HepG2 (cell line): ENCODE data around the gene GPSM1. TPM values are rescaled to one million over a fixed set of nuclear protein-coding genes. Genes with fewer than 3 reads are reported as not detected.
A peak's percentile ranks its signal among the peaks of the same experiment; 100 is the strongest.

Source experiments
- AGO1 ChIP-seq: fragments of 200-400 bp; formaldehyde crosslinking; IDR thresholded peaks from 2 replicates; pipeline ENCODE4 v1.6.1; 2017; ENCODE audit warnings: mild to moderate bottlenecking, low read depth, low read length, moderate library complexity; ENCODE audit not compliant: poor library complexity, severe bottlenecking
- ATF6 ChIP-seq: sonication (generic); formaldehyde crosslinking; conservative IDR thresholded peaks from 2 replicates; pipeline ENCODE4 v1.4.0; 2020; ENCODE audit warnings: missing genetic modification reagents
- ATF7 ChIP-seq, 2 experiments: fragments of 450-650 bp in 1 of 2; sonication (generic) in 1 of 2; formaldehyde crosslinking in 1 of 2; IDR thresholded peaks; 2 replicates each; pipeline versions ENCODE4 v1.4.0 to v1.6.1; 2016 to 2020; ENCODE audit warnings: antibody characterized with exemption in 1 of 2, mild to moderate bottlenecking in 1 of 2, missing genetic modification reagents in 1 of 2
- CHD2 ChIP-seq: IDR thresholded peaks from 2 replicates; pipeline ENCODE4 v1.6.1; 2011; ENCODE audit warnings: low read depth, low read length, improper control_type of control experiment
- DDIT3 ChIP-seq: sonication (generic); formaldehyde crosslinking; IDR thresholded peaks from 2 replicates; pipeline ENCODE4 v1.4.0; 2020; ENCODE audit warnings: mild to moderate bottlenecking, missing genetic modification reagents
- FOXJ3 ChIP-seq: sonication (generic); formaldehyde crosslinking; IDR thresholded peaks from 2 replicates; pipeline ENCODE4 v1.4.0; 2020; ENCODE audit warnings: missing genetic modification reagents, mild to moderate bottlenecking, borderline replicate concordance
- FOXK1 ChIP-seq: sonication (generic); formaldehyde crosslinking; IDR thresholded peaks from 2 replicates; pipeline ENCODE4 v1.4.0; 2020; ENCODE audit warnings: low read depth, missing genetic modification reagents, borderline replicate concordance
- HNF1B ChIP-seq: sonication (generic); formaldehyde crosslinking; IDR thresholded peaks from 2 replicates; pipeline ENCODE4 v1.5.1; 2020; ENCODE audit warnings: mild to moderate bottlenecking, moderate library complexity, missing genetic modification reagents
- IKZF5 ChIP-seq: IDR thresholded peaks from 2 replicates; pipeline ENCODE4 v1.6.1; 2018; ENCODE audit warnings: missing genetic modification reagents, mild to moderate bottlenecking, missing compliant biosample characterization
- KDM6A ChIP-seq: IDR thresholded peaks from 2 replicates; pipeline ENCODE4 v1.6.1; 2016; ENCODE audit warnings: low read depth
- MAFF ChIP-seq: IDR thresholded peaks from 2 replicates; pipeline ENCODE4 v1.6.1; 2011; ENCODE audit warnings: low read depth, low read length, improper control_type of control experiment
- MED8 ChIP-seq: sonication (generic); formaldehyde crosslinking; IDR thresholded peaks from 2 replicates; pipeline ENCODE4 v1.8.1; 2023; ENCODE audit warnings: mild to moderate bottlenecking, missing genetic modification reagents; ENCODE audit not compliant: insufficient replicate concordance
- MXI1 ChIP-seq: IDR thresholded peaks from 3 replicates; pipeline ENCODE4 v1.6.1; 2012; ENCODE audit warnings: low read depth, low read length, inconsistent platforms, borderline replicate concordance
- RBAK ChIP-seq: sonication (generic); formaldehyde crosslinking; IDR thresholded peaks from 2 replicates; pipeline ENCODE4 v1.5.1; 2020; ENCODE audit warnings: mild to moderate bottlenecking, missing genetic modification reagents
- RNF2 ChIP-seq: fragments of 450-650 bp; conservative IDR thresholded peaks from 2 replicates; pipeline ENCODE4 v1.6.1; 2016; ENCODE audit warnings: low read depth
- RXRA ChIP-seq: sonication (generic); formaldehyde crosslinking; IDR thresholded peaks from 2 replicates; pipeline ENCODE4 v1.5.1; 2020; ENCODE audit warnings: missing genetic modification reagents
- TEAD2 ChIP-seq: sonication (generic); formaldehyde crosslinking; IDR thresholded peaks from 2 replicates; pipeline ENCODE4 v1.9.0; 2021; ENCODE audit warnings: missing genetic modification reagents
- TFE3 ChIP-seq: IDR thresholded peaks from 2 replicates; pipeline ENCODE4 v1.6.1; 2016
- ZFX ChIP-seq: sonication (generic); formaldehyde crosslinking; IDR thresholded peaks from 2 replicates; pipeline ENCODE4 v1.4.0; 2020; ENCODE audit warnings: mild to moderate bottlenecking, low read depth, missing genetic modification reagents, moderate library complexity
- ZNF143 ChIP-seq: sonication (generic); formaldehyde crosslinking; IDR thresholded peaks from 2 replicates; pipeline ENCODE4 v1.4.0; 2020; ENCODE audit warnings: missing genetic modification reagents
- ZNF501 ChIP-seq: sonication (generic); formaldehyde crosslinking; IDR thresholded peaks from 2 replicates; pipeline ENCODE4 v1.5.1; 2020; ENCODE audit warnings: mild to moderate bottlenecking, moderate library complexity, missing genetic modification reagents
- ZNF562 ChIP-seq: sonication (generic); formaldehyde crosslinking; IDR thresholded peaks from 2 replicates; pipeline ENCODE4 v1.8.0; 2022; ENCODE audit warnings: missing genetic modification reagents, borderline replicate concordance
- ZNF766 ChIP-seq: sonication (generic); formaldehyde crosslinking; IDR thresholded peaks from 2 replicates; pipeline ENCODE4 v1.5.0; 2020; ENCODE audit warnings: missing genetic modification reagents, borderline replicate concordance
- polyA plus RNA-seq, 8 experiments: library from polyadenylated mRNA; depleted of rRNA in 3 of 8; stranded (reverse) in 7 of 8; unstranded in 1 of 8; fragments of >200 nt; fragmentation: Illumina TruSeq in 4 of 8; extraction: Trizol in 4 of 8; gene quantifications; 2 replicates each; pipeline versions ENCODE4 v1.2.1 to v1.2.3, GENCODE V29; 2011 to 2016; ENCODE audit warnings: low read depth in 4 of 8, missing spikeins in 1 of 8, mixed read lengths in 1 of 8; ENCODE audit not compliant: insufficient read depth in 1 of 8
- total RNA-seq, 5 experiments: library from RNA; depleted of rRNA; stranded (reverse); fragments of >200 nt; fragmentation: Illumina TruSeq; extraction: Trizol; gene quantifications; 2 replicates each; pipeline ENCODE4 v1.2.3, GENCODE V29; 2016; ENCODE audit warnings: low read depth in 1 of 5

Gene GPSM1
- total and polyA plus RNA-seq, 2 of the 13 experiments (the other 11 are each of a cell fraction or from before 2014, with no cell fraction given), result 1.0 to 2.4 TPM

GRCh38 chr9:136355616-136356557, 28.5 kb downstream of the GPSM1 start (continued):
- TF ChIP-seq ATF6, result no peak
- no peak for TF ChIP-seq MXI1
- TF ChIP-seq KDM6A (CRISPR knock-in tag), result no peak
- TF ChIP-seq ZNF766 (CRISPR knock-in tag), result no peak
- TF ChIP-seq MAFF, result no peak
- TF ChIP-seq RNF2, result no peak
- TF ChIP-seq ZFX (CRISPR knock-in tag), result peak; percentile 27; the same call in 1 of the 2 replicates
- TF ChIP-seq MED8, result no peak
- no peak for TF ChIP-seq IKZF5 (CRISPR knock-in tag)
- TF ChIP-seq ZNF562, result no peak
- no peak for TF ChIP-seq ZNF501 (CRISPR knock-in tag)
- TF ChIP-seq CHD2, result no peak
- TF ChIP-seq RXRA (CRISPR knock-in tag), result 0 out of 2 replicates have a peak, but pooled peaks have one; percentile 56
- no peak for TF ChIP-seq FOXK1
- TF ChIP-seq ZNF143 (CRISPR knock-in tag), result no peak
- no peak for TF ChIP-seq TFE3 (CRISPR knock-in tag)
- TF ChIP-seq AGO1, result peak; percentile 42
- TF ChIP-seq DDIT3 (CRISPR knock-in tag), result no peak
- no peak for TF ChIP-seq TEAD2 (CRISPR knock-in tag)
- TF ChIP-seq HNF1B (CRISPR knock-in tag), result no peak
- TF ChIP-seq ATF7 (IDR thresholded peaks at IDR 0.05), result no peak
- TF ChIP-seq ATF7 (CRISPR knock-in tag; IDR thresholded peaks at IDR 0.05), result no peak
- TF ChIP-seq FOXJ3 (CRISPR knock-in tag), result no peak
- TF ChIP-seq RBAK (CRISPR knock-in tag), result 0 out of 2 replicates have a peak, but pooled peaks have one; percentile 15
